ENCODE data around the gene PIGP.
"Not testable (repeated sequence)": the region's sequence is repeated elsewhere in the genome, so short reads cannot be mapped to it uniquely, and the experiment has no call there.

PIGP gene

DNA sequence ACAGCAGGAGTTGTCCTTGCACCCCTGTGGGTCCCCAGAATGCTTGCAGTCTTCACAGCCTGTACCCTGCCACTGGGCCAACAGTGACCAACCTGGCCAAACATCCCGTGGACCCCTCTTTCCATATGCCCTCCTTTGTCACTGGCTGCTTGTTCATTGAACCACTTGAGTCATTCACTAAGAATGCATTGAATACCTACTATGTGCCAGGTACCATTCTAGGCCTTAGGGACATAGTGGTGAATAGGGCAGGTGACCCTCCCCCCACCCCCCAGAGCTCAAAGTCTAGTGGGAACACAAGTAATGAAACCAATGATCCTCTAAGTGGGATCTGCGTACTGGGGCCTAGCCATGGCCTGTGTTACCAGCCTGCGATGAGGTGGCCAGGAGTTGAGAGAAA lies 28.2 kb downstream of the PIGP start:
- no peak for DNase-seq (ENCODE audit: low read depth)

GRCh38 chr21:37043818-37044217 lies 29.1 kb downstream of the PIGP start:
- no peak for DNase-seq (ENCODE audit: low read depth)

- DNase-seq (ENCODE audit: low read depth) = no peak
Observed at GRCh38 chr21:37041706-37042271, 31.1 kb downstream of the PIGP start.

GRCh38 chr21:37040212-37040611 lies 32.7 kb downstream of the PIGP start:
- DNase-seq (ENCODE audit: low read depth) = no peak

DNA sequence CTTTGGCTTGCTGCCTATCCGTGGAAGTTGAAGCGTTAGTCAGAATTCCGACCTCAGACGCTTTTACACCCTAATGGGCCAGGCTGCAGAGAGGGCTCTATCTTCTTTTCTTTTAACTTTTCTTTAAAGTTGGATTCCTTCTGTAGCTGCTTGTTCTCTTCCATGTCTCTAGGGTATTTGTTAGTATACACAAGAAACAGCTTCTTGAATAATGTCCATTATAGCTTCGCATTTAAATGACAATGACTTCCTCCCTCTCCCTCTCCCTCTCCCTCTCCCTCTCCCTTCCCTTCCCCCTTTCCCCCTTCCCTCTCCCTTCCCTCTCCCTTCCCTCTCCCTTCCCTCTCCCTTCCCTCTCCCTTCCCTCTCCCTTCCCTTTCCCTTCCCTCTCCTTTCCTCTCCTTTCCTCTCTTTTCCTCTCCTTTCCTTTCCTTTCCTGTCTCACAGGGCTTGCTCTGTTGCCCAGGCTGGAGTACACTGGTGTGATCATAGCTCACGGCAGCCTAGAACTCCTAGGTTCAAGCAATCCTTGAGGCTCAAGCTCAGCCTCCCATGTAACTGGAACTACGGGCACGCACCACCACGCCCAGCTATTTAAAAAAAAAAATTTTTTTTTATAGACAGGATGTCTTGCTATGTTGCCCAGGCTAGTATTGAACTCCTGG lies 33.3 kb downstream of the PIGP start:
- no peak for DNase-seq (ENCODE audit: low read depth)

DNA sequence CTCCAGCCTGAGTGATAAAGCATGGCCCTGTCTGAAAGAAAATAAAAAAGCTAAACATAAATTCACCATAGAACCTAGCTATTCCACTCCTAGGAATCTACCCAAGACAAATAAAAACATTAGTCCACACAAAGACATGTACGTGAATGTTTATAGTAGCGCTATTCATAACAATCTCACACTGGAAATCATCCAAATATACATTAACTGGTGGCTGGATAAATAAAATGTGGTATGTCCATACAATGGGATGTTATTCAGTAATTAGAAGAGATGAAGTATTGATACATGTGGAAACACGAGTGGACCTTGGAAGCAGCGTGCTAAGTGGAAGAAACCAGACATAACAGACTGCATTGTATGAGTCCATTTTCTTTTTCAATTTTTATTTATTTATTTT lies 36.7 kb downstream of the PIGP start:
- no peak for DNase-seq (ENCODE audit: low read depth)

DNA sequence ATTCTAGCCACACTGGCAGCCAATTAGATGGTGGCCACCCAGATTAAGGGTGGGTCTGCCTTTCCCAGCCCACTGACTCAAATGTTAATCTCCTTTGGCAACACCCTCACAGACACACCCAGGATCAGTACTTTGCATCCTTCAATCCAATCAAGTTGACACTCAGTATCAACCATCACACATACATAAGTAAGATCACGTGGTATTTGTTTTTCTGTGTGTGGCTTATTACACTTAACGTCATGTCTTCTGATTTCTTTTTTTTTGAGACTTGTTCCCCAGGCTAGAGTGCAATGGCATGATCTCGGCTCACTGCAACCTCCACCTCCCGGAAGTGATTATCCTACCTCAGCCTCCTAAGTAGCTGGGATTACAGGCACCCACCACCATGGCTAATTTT lies 38.5 kb downstream of the PIGP start:
- DNase-seq (ENCODE audit: low read depth) = not testable (repeated sequence)

GRCh38 chr21:37032877-37033471 lies 39.9 kb downstream of the PIGP start:
- no peak for DNase-seq (ENCODE audit: low read depth)

DNA sequence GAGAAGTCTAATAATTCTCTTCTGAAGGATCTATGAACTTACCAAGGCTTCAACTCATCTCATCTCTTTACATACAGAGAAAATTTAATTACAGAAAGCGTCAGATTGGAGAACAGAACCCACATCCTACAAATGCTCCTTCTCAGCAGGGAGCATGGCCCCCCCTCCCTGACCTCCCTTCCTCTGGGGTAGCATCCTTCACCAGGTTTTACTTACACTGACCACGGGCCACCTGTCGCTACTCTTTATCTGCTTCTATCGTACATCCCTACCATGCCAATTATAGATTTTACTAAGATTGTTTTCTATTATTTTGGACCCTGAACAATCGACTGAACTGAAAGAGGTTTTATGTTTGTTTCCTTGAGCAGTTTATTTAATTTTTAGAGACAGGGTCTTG lies 40.6 kb downstream of the PIGP start:
- DNase-seq (ENCODE audit: low read depth) = no peak

DNA sequence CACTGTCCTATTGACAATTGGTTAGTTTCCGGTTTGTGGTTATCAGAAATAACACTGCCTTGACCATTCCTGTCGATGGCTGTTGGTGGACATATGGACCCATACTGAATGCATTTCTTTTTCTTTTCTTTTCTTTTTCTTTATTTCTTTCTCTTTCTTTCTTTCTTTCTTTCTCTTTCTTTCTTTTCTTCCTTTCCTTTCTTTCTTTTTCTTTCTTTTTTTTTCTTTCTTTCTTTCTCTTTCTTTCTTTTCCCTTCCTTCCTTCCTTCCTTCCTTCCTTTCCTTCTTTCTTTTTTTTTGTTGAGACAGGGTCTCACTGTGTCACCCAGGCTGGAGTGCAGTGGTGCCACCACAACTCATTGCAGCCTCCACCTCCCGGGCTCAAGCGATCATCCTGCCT lies 42.0 kb downstream of the PIGP start:
- DNase-seq (ENCODE audit: low read depth) = no peak

DNA sequence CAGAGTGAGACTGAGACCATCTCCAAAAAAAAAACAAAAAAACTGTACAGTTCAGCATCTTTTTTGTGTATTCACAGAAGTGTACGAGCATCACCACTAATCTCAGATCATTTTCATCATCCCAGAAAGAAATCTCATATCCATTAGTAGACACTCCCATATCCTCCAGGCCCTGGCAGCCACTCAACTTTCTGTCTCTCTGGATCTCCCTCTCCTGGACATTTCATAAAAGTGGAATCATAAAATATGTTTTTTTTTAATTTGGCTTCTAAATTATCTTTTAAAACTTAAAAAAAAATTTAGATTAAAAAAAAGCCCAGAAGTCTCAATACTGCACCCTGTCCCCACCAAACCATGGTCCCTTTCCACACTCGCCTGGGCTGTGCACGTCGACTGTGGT lies 44.3 kb downstream of the PIGP start:
- DNase-seq (ENCODE audit: low read depth) = no peak

DNA sequence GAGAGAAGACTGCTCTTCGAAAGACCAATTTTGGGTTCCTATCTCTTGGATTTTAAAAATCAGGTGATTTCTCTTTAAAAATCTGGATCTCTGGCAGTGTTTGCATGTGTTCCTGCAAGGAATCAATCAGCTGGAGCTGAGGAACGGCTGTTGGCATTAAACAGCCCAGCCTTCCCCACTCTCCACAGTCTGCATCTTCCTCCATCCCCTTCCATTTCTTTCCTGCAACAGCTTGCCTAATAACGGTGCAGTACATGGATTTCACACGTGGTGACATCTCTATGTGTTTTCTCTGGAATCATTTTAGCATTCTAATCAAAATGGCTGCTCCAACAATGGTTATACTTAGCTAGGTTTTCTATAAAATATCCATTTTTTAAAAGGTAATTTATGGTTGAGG lies 46.4 kb downstream of the PIGP start:
- DNase-seq (ENCODE audit: low read depth) = no peak

DNA sequence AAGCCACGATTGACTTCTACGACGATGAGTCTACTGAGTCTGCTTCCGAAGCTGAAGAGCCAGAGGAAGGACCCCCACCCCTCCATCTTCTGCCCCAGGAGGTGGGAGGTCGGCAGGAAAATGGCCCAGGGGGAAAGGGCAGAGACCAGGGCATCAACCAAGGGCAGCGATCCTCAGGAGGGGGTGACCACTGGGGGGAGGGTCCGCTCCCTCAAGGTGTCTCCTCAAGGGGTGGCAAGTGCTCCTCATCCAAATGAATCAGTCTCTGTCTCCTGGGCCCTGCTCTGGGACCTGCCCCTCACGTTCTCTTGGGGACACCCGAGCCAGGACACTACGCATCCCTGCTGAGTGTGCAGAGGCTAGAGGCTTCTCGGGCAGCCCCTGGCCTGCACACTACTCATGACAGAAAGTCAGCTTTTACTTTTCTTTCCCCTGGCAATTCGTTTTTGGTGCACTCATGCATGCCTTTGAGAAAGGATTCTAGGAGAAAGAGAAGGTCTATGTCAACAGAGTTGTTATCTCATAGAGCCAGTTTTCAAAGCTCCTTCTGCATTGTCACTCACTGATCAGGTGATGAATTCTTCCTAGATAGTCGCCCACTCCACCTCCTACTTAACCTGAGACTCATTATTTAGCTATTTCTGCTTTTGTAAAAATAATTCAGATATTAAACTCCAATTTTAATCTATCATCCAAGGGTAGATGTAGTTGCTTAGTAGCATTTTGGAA lies 54.8 kb downstream of the PIGP start:
- DNase-seq (ENCODE audit: low read depth) = no peak

All from stimulated activated CD8-positive, alpha-beta memory T cell treated with anti-CD3 and anti-CD28 coated beads, Interleukin-15, amount 100 ng/mL, for 1 hour (primary cell).